ENCODE results near the gene ZBTB17. TPM values are rescaled to one million over a fixed set of nuclear protein-coding genes. Genes with fewer than 3 reads are reported as not detected.

The ZBTB17 gene
- total and polyA plus RNA-seq, 9 of the 15 experiments (the other 6 are each of a cell fraction or from before 2014, with no cell fraction given) = 1.1 to 53.4 (median 29.6) TPM

- H3K27me3 ChIP-seq (ENCODE audit: control insufficient read depth in 2 of 2, insufficient read depth in 2 of 2, low read length in 2 of 2) = no peaks in the 10 kb centered on the region
- H3K4me1 ChIP-seq (replicated peaks in 1 of 2; ENCODE audit: control insufficient read depth in 2 of 2, insufficient read depth in 2 of 2, low read length in 2 of 2) = peaks cover 60 to 63% of the 10 kb centered on the region in 2 experiments
- H3K79me2 ChIP-seq (ENCODE audit: control insufficient read depth, insufficient read depth, low read length) = peaks cover 71% of the 10 kb centered on the region
- ATAC-seq (peak; percentile 81), FAIRE-seq (peak; percentile 93), DNase-seq (ENCODE audit: extremely low read depth in 1 of 4, low spot score in 3 of 4) (peak; percentile 91 to 96 (median 95))
- peaks cover 4% of the 10 kb centered on the region; the same call in 1 of the 2 replicates for H4K20me1 ChIP-seq (replicated peaks; ENCODE audit: control insufficient read depth, insufficient read depth, low read length)
- POLR2A ChIA-PET = interaction anchor here (0.6 to 3.3 kb wide), 15 partner anchors 9 to 1171 kb away, joined by 3 to 20 read pairs (median 4); partner anchors contain the start of genes SPEN and ZBTB17
- peak overlapping the region; percentile 73 for H3K4me2 ChIP-seq (ENCODE audit: insufficient read depth, low read length)
- peaks cover 57% of the 10 kb centered on the region; the same call in 2 of the 3 replicates for H3K36me3 ChIP-seq (ENCODE audit: control insufficient read depth, insufficient read depth, low read length)
- intact Hi-C loops (cut with micrococcal nuclease) (loop anchor here (5.0 kb wide), 2 partner anchors 43 to 62 kb away; no protein-coding TSS in a partner anchor), in situ Hi-C loops (cut with MboI) (no loop called here)
- H3K9ac ChIP-seq (ENCODE audit: insufficient read depth in 1 of 2, low read depth in 2 of 2, low read length in 2 of 2) = peak overlapping the region; percentile 81 to 82
- H2AFZ ChIP-seq (ENCODE audit: low read depth, low read length) = peak overlapping the region; percentile 43
- no peaks in the 10 kb centered on the region for H3K9me3 ChIP-seq (replicated peaks; ENCODE audit: control insufficient read depth, insufficient read depth, low read depth, low read length)
- peak overlapping the region; percentile 4; the same call in 1 of the 2 replicates for H3K4me3 ChIP-seq
- peak overlapping the region; percentile 97 for H3K27ac ChIP-seq (ENCODE audit: extremely low read depth, low read depth, low read length)
- CTCF ChIA-PET (ENCODE audit: low intra/inter-chr PET ratio) = no interaction called here
- 18% methylated on average over 25 of the region's 25 CpGs for WGBS (ENCODE audit: insufficient coverage, low coverage, missing lambda C conversion rate)
- H3K9me1 ChIP-seq (ENCODE audit: control insufficient read depth, insufficient read depth, low read length) = peaks cover 8% of the 10 kb centered on the region
- no TSS peak for BruUV-seq (replicated peaks)
- no peak for TF ChIP-seq FOXM1 (IDR thresholded peaks at IDR 0.05; ENCODE audit: low read depth)
- TF ChIP-seq FOXM1 (CRISPR knock-in tag; IDR thresholded peaks at IDR 0.05; ENCODE audit: low read depth) = peak; percentile 48; the same call in 1 of the 2 replicates
- TF ChIP-seq KLF16 (IDR thresholded peaks at IDR 0.05) = 0 out of 2 replicates have a peak, but pooled peaks have one; percentile 34
- TF ChIP-seq KLF6 (CRISPR knock-in tag; IDR thresholded peaks at IDR 0.05; ENCODE audit: borderline replicate concordance) = no peak
- TF ChIP-seq TEAD4 (IDR thresholded peaks at IDR 0.05; ENCODE audit: low read length) = no peak
- TF ChIP-seq TEAD4 (CRISPR knock-in tag; IDR thresholded peaks at IDR 0.05; ENCODE audit: borderline replicate concordance) = peak; percentile 73; the same call in 1 of the 2 replicates
- no peak for TF ChIP-seq ZNF146 (CRISPR knock-in tag; IDR thresholded peaks at IDR 0.05; ENCODE audit: unreplicated experiment)
- no peak for TF ChIP-seq IFI16 (CRISPR knock-in tag; IDR thresholded peaks at IDR 0.05)
- peak; percentile 92 for TF ChIP-seq MAX (CRISPR knock-in tag; IDR thresholded peaks at IDR 0.05)
- TF ChIP-seq MBD2 (IDR thresholded peaks at IDR 0.05; ENCODE audit: borderline replicate concordance, low read depth) = peak; percentile 61
- TF ChIP-seq ZNF77 (CRISPR knock-in tag; IDR thresholded peaks at IDR 0.05) = no peak
- peak; percentile 62; the same call in 1 of the 2 replicates for TF ChIP-seq ZNF583 (CRISPR knock-in tag; IDR thresholded peaks at IDR 0.05)
- peak; percentile 73 to 74 for TF ChIP-seq NRF1 (conservative IDR thresholded peaks at IDR 0.05 in 1 of 2, IDR thresholded peaks at IDR 0.05 in 1 of 2)
- no peak for TF ChIP-seq ZFP30 (CRISPR knock-in tag; IDR thresholded peaks at IDR 0.05; ENCODE audit: borderline replicate concordance)
- TF ChIP-seq USF1 (CRISPR knock-in tag; IDR thresholded peaks at IDR 0.05) = peak; percentile 97
- TF ChIP-seq EGR1 (conservative IDR thresholded peaks at IDR 0.05) = peak; percentile 88
- no peak for TF ChIP-seq ARID3B (CRISPR knock-in tag; IDR thresholded peaks at IDR 0.05; ENCODE audit: borderline replicate concordance)
- peak; percentile 29; the same call in 1 of the 2 replicates for TF ChIP-seq TCF3 (CRISPR knock-in tag; IDR thresholded peaks at IDR 0.05)
- peak; percentile 41 for TF ChIP-seq ZBTB12 (CRISPR knock-in tag; IDR thresholded peaks at IDR 0.05)
Observed at GRCh38 chr1:15949453-15950245, 26.3 kb downstream of the ZBTB17 start.

Measured in K562 (cell line).